K562 (cell line): ENCODE results near the gene SUV39H2. TPM values are rescaled to one million over a fixed set of nuclear protein-coding genes. Genes with fewer than 3 reads are reported as not detected.

ENCODE experiments used
- BACH1 ChIP-seq: fragments of 200-800 bp; sonication (Bioruptor generic); IDR thresholded peaks from 2 replicates; pipeline ENCODE4 v1.6.1; 2016; ENCODE audit warnings: missing genetic modification characterization, missing compliant biosample characterization
- CBX5 ChIP-seq: IDR thresholded peaks from 2 replicates; pipeline ENCODE4 v1.6.1; 2014; ENCODE audit warnings: low read depth, borderline replicate concordance
- ETV1 ChIP-seq: fragments of 450-650 bp; conservative IDR thresholded peaks from 2 replicates; pipeline ENCODE4 v1.6.1; 2016; ENCODE audit warnings: missing genetic modification characterization, control low read depth, low read depth, missing compliant biosample characterization
- FIP1L1 ChIP-seq: fragments of 200-400 bp; formaldehyde crosslinking; IDR thresholded peaks from 2 replicates; pipeline ENCODE4 v1.6.1; 2018; ENCODE audit warnings: mild to moderate bottlenecking, low read depth, low read length; ENCODE audit not compliant: poor library complexity, severe bottlenecking
- FOXO4 ChIP-seq: fragments of 450-650 bp; formaldehyde crosslinking; IDR thresholded peaks from 2 replicates; pipeline ENCODE4 v1.4.0; 2020; ENCODE audit warnings: mild to moderate bottlenecking, moderate library complexity
- MBD2 ChIP-seq: sonication (generic); IDR thresholded peaks from 2 replicates; pipeline ENCODE4 v1.6.1; 2016; ENCODE audit warnings: low read depth, borderline replicate concordance
- MED1 ChIP-seq: sonication (generic); formaldehyde crosslinking; IDR thresholded peaks from 2 replicates; pipeline ENCODE4 v1.8.1; 2023; ENCODE audit warnings: missing genetic modification reagents, borderline replicate concordance
- MEF2A ChIP-seq: IDR thresholded peaks from 2 replicates; pipeline ENCODE4 v1.6.1; 2011; ENCODE audit warnings: low read depth, mild to moderate bottlenecking, low read length, moderate library complexity; ENCODE audit not compliant: control insufficient read depth
- NCOA2 ChIP-seq, 2 experiments: fragments of 450-650 bp; IDR thresholded peaks; 2 replicates each; pipeline ENCODE4 v1.6.1; 2018; ENCODE audit warnings: mild to moderate bottlenecking in 2 of 2, moderate library complexity in 1 of 2; ENCODE audit not compliant: partially characterized antibody in 2 of 2
- NUFIP1 ChIP-seq: fragments of 450-650 bp; IDR thresholded peaks from 2 replicates; pipeline ENCODE4 v1.6.1; 2018; ENCODE audit not compliant: partially characterized antibody
- POLR3A ChIP-seq: IDR thresholded peaks from 2 replicates; pipeline ENCODE4 v1.6.1; 2011; ENCODE audit warnings: borderline replicate concordance, mild to moderate bottlenecking, moderate library complexity; ENCODE audit not compliant: insufficient read length, insufficient read depth; ENCODE audit errors: extremely low read depth
- PRMT5 ChIP-seq: sonication (generic); formaldehyde crosslinking; IDR thresholded peaks from 2 replicates; pipeline ENCODE4 v1.5.0; 2020; ENCODE audit warnings: missing genetic modification reagents
- RBM15 ChIP-seq: fragments of 200-400 bp; formaldehyde crosslinking; IDR thresholded peaks from 2 replicates; pipeline ENCODE4 v1.6.1; 2018; ENCODE audit warnings: mild to moderate bottlenecking, low read length, moderate library complexity; ENCODE audit not compliant: insufficient read depth
- SAFB2 ChIP-seq: fragments of 200-400 bp; formaldehyde crosslinking; IDR thresholded peaks from 2 replicates; pipeline ENCODE4 v1.6.1; 2018; ENCODE audit warnings: borderline replicate concordance, low read length, low read depth, moderate library complexity; ENCODE audit not compliant: severe bottlenecking
- SIRT6 ChIP-seq: IDR thresholded peaks from one replicate; pipeline ENCODE4 v1.6.1; 2012; ENCODE audit warnings: low read depth, mild to moderate bottlenecking, control low read depth, inconsistent platforms, low read length, moderate library complexity
- SMAD3 ChIP-seq: fragments of 450-650 bp; formaldehyde crosslinking; conservative IDR thresholded peaks from 2 replicates; pipeline ENCODE4 v1.4.0; 2020; ENCODE audit warnings: mild to moderate bottlenecking
- SRF ChIP-seq, 2 experiments: fragments of 250-450, 450-650 bp in 1 of 2; sonication (Bioruptor Pico) in 1 of 2; sonication (generic) in 1 of 2; formaldehyde crosslinking; IDR thresholded peaks; 2 replicates each; pipeline versions ENCODE4 v1.5.0 to v1.5.1; 2020 to 2022; ENCODE audit warnings: mild to moderate bottlenecking in 1 of 2, missing genetic modification reagents in 1 of 2
- TCF3 ChIP-seq: sonication (generic); formaldehyde crosslinking; IDR thresholded peaks from 2 replicates; pipeline ENCODE4 v1.4.0; 2020; ENCODE audit warnings: mild to moderate bottlenecking, missing genetic modification reagents
- TGIF2 ChIP-seq: sonication (generic); formaldehyde crosslinking; IDR thresholded peaks from 2 replicates; pipeline ENCODE4 v1.8.1; 2022; ENCODE audit warnings: mild to moderate bottlenecking, missing genetic modification reagents, moderate library complexity
- ZBTB7A ChIP-seq: IDR thresholded peaks from 2 replicates; pipeline ENCODE4 v1.6.1; 2011; ENCODE audit warnings: low read depth, mild to moderate bottlenecking, low read length, moderate library complexity, borderline replicate concordance; ENCODE audit not compliant: control insufficient read depth
- ZNF212 ChIP-seq: fragments of 450-650 bp; formaldehyde crosslinking; IDR thresholded peaks from 2 replicates; pipeline ENCODE4 v1.4.0; 2020; ENCODE audit warnings: mild to moderate bottlenecking
- ZSCAN32 ChIP-seq: fragments of 450-650 bp; formaldehyde crosslinking; IDR thresholded peaks from 2 replicates; pipeline ENCODE4 v1.4.0; 2020; ENCODE audit warnings: mild to moderate bottlenecking, moderate library complexity
- polyA plus RNA-seq, 8 experiments: library from polyadenylated mRNA; depleted of rRNA in 4 of 8; stranded (reverse) in 5 of 8; unstranded in 3 of 8; fragments of >200 nt; fragmentation: Nextera tagmentation in 2 of 8; fragmentation: Illumina TruSeq in 1 of 8; extraction: Ambion mirVana in 2 of 8; extraction: Trizol in 1 of 8; gene quantifications; 2 replicates each; pipeline versions ENCODE4 v1.2.1 to v1.2.3, GENCODE V29; 2011 to 2014; ENCODE audit warnings: inconsistent platforms in 1 of 8, missing spikeins in 1 of 8
- total RNA-seq, 7 experiments: library from RNA; depleted of rRNA in 6 of 7; stranded (reverse); fragments of >200 nt in 6 of 7; fragmentation: Illumina TruSeq in 2 of 7; extraction: Trizol in 2 of 7; gene quantifications; 2 replicates each; pipeline versions ENCODE4 v1.2.1 to v1.2.3, GENCODE V29; 2011 to 2021; ENCODE audit warnings: low replicate concordance in 1 of 7
- TF ChIP-seq, protein P1 (sequence below): fragments of 250-450 bp; sonication (Bioruptor Pico); IDR thresholded peaks from 2 replicates; pipeline ENCODE4 v1.8.0; 2022; ENCODE audit warnings: inconsistent platforms, mild to moderate bottlenecking, moderate library complexity, borderline replicate concordance
- TF ChIP-seq, protein P2 (sequence below): fragments of 250-450 bp; sonication (Bioruptor Pico); IDR thresholded peaks from 2 replicates; pipeline ENCODE4 v1.8.0; 2021; ENCODE audit warnings: mild to moderate bottlenecking, moderate library complexity

SUV39H2 gene
- total and polyA plus RNA-seq, 9 of the 15 experiments (the other 6 are each of a cell fraction or from before 2014, with no cell fraction given), result 24.1 to 54.3 (median 41.3) TPM

- TF ChIP-seq ZBTB7A (peak; percentile 45; the same call in 1 of the 2 replicates), PRMT5 (CRISPR knock-in tag) (no peak), FIP1L1 (no peak), FOXO4 (CRISPR knock-in tag) (no peak), MEF2A (no peak), NCOA2 (IDR thresholded peaks at IDR 0.05; ENCODE audit: partially characterized antibody in 2 of 2) (no peak), POLR3A (no peak), MED1 (no peak), SMAD3 (CRISPR knock-in tag) (0 out of 2 replicates have a peak, but pooled peaks have one; percentile 45), SRF (CRISPR knock-in tag; IDR thresholded peaks at IDR 0.05) (no peak), CBX5 (no peak), BACH1 (no peak), TGIF2 (CRISPR knock-in tag) (no peak), TCF3 (CRISPR knock-in tag) (no peak), NUFIP1 (no peak), ZSCAN32 (0 out of 2 replicates have a peak, but pooled peaks have one; percentile 31), SAFB2 (no peak), ETV1 (0 out of 2 replicates have a peak, but pooled peaks have one; percentile 49), SIRT6 (no peak), ZNF212 (CRISPR knock-in tag) (no peak), MBD2 (peak; percentile 55; the same call in 1 of the 2 replicates), RBM15 (no peak)
- TF ChIP-seq, protein P1, sequence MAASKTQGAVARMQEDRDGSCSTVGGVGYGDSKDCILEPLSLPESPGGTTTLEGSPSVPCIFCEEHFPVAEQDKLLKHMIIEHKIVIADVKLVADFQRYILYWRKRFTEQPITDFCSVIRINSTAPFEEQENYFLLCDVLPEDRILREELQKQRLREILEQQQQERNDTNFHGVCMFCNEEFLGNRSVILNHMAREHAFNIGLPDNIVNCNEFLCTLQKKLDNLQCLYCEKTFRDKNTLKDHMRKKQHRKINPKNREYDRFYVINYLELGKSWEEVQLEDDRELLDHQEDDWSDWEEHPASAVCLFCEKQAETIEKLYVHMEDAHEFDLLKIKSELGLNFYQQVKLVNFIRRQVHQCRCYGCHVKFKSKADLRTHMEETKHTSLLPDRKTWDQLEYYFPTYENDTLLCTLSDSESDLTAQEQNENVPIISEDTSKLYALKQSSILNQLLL, result no peak
- TF ChIP-seq, protein P2, sequence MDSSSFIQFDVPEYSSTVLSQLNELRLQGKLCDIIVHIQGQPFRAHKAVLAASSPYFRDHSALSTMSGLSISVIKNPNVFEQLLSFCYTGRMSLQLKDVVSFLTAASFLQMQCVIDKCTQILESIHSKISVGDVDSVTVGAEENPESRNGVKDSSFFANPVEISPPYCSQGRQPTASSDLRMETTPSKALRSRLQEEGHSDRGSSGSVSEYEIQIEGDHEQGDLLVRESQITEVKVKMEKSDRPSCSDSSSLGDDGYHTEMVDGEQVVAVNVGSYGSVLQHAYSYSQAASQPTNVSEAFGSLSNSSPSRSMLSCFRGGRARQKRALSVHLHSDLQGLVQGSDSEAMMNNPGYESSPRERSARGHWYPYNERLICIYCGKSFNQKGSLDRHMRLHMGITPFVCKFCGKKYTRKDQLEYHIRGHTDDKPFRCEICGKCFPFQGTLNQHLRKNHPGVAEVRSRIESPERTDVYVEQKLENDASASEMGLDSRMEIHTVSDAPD, result no peak
These were observed 40.7 kb upstream of the SUV39H2 start, which contains the start of the genes CDNF, HSPA14 and MSANTD7 (continued) for GRCh38 chr10:14837757-14838581.
